Measurements from ENCODE around the gene OPA3.

Gene OPA3

DNA sequence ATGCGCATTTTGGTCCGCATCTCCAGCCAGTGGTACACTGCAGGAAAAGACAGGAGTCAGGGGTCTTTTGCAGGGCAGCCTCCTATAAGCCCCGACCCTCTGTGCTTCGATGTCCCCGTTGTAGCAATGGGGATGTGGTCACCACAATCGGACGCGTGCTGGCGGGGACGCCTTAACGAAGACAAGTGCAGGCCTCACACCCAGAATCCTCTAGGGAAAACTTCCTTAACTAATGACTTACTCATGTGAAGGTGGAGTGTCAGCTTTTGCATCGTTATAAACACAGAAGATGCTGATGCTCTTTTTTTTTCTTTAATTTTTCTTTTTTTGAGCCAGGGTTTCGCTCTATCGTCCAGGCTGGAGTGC lies 55.2 kb downstream of the OPA3 start:
- DNase-seq (ENCODE audit: low read depth) = no peak
- H3K4me3 ChIP-seq (ENCODE audit: low read length) = peak overlapping the region; percentile 68
- TF ChIP-seq CTCF (IDR thresholded peaks at IDR 0.05; ENCODE audit: insufficient read depth, low read depth, low read length, missing control alignments) = no peak

GRCh38 chr19:45528744-45529419 lies 55.7 kb downstream of the OPA3 start:
- TF ChIP-seq CTCF (IDR thresholded peaks at IDR 0.05; ENCODE audit: insufficient read depth, low read depth, low read length, missing control alignments) = peak; percentile 30
- peak; percentile 92 for DNase-seq (ENCODE audit: low read depth)
- peak overlapping the region; percentile 68 for H3K4me3 ChIP-seq (ENCODE audit: low read length)

DNA sequence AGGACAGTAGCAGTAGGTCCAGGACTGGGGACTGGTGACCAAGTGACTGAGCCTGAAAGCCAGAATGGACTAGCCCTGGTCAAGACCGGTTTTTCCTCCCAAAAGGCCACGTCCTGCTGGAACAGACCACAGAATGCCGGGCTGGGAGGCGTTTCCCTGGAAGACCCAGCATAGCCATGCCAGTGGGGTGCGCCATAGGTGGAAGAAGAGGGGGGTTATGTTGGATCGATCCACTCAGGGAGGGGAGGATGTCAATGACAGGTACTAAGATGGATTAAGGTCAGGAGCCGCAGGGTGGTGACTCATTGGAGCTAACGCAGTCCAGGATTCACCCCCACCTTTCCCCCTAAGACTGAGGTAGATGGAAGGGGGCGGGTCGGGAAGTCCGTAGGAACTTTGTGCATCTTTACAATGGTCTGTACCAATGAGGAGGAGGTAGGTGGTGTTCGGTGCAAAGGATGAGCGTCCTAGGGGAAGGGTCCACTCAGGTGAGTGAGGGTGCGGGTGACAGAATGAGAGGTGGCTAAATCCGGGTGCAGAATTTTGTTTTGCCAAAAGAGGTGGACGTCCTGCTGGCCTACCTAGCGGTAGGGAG lies 56.4 kb downstream of the OPA3 start:
- peak overlapping the region; percentile 68 for H3K4me3 ChIP-seq (ENCODE audit: low read length)
- TF ChIP-seq CTCF (IDR thresholded peaks at IDR 0.05; ENCODE audit: insufficient read depth, low read depth, low read length, missing control alignments) = no peak
- DNase-seq (ENCODE audit: low read depth) = peak; percentile 88

DNA sequence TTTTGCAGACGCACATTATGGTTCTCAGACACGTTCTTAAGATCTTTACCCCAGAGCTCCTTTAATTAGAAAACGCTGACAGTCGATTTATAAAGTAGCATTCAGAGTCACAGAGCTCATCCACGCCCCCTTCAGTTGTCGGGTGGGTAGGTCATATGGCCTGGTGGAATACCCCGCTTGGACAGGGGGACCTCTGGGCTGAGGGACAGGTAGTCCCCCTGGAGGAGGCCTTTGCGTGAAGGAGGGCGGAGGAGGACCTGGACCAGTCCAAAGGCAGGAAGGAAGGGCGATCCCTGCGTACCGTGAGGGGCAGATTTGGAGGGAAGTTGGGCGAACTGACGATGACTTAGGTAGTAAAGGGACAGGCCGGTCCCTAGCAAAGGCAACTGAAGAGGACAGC lies 56.9 kb downstream of the OPA3 start:
- H3K4me3 ChIP-seq (ENCODE audit: low read length) = no peak overlapping the region
- DNase-seq (ENCODE audit: low read depth) = no peak
- no peak for TF ChIP-seq CTCF (IDR thresholded peaks at IDR 0.05; ENCODE audit: insufficient read depth, low read depth, low read length, missing control alignments)

DNA sequence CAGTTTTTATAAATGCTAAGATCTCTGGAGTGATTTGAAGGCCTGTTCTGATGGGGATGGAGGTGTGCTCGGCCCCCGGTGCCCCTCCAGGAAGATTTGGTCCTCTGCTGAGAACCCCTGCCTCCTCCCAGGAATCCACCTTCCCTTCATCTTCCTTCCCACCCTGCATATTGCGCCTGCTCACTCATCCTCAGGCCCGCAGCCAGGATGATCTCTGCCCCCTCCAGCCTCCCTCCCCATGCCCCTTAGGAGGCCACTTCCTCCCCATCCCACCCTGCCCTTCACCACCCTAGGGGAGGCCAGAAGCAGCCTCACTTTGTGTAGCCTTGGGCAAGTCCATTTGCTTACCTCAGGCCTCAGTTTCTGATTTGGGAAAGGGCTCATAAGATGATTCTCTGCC lies 57.6 kb downstream of the OPA3 start:
- H3K4me3 ChIP-seq (ENCODE audit: low read length) = no peak overlapping the region
- no peak for TF ChIP-seq CTCF (IDR thresholded peaks at IDR 0.05; ENCODE audit: insufficient read depth, low read depth, low read length, missing control alignments)
- DNase-seq (ENCODE audit: low read depth) = no peak

DNA sequence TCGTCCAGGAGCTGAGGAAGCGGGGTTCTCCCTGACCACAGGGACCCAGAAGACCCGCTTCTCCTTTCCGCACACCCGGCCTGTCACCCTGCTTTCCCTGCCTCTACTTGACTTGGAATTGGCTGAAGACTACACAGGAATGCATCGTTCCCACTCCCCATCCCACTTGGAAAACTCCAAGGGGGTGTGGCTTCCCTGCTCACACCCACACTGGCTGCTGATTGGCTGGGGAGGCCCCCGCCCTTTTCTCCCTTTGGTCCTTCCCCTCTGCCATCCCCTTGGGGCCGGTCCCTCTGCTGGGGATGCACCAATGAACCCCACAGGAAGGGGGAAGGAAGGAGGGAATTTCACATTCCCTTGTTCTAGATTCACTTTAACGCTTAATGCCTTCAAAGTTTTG lies 58.5 kb downstream of the OPA3 start:
- DNase-seq (ENCODE audit: low read depth) = peak; percentile 83
- no peak for TF ChIP-seq CTCF (IDR thresholded peaks at IDR 0.05; ENCODE audit: insufficient read depth, low read depth, low read length, missing control alignments)
- H3K4me3 ChIP-seq (ENCODE audit: low read length) = no peak overlapping the region
